ENCODE data around the gene RRAS2. TPM values are rescaled to one million over a fixed set of nuclear protein-coding genes. Genes with fewer than 3 reads are reported as not detected.

The RRAS2 gene
- total RNA-seq, 1 donor from 2014 or later, result 35.8 TPM

- H3K4me1 ChIP-seq, result peaks cover 4% of the 10 kb centered on the region
- intact Hi-C loops (cut with DNase I), result no loop called here
- H3K4me3 ChIP-seq, result no peak overlapping the region
- TF ChIP-seq CTCF (IDR thresholded peaks at IDR 0.05), result no peak
- no peak overlapping the region for H3K27ac ChIP-seq
- no peaks in the 10 kb centered on the region for H3K27me3 ChIP-seq (ENCODE audit: low read depth)
- H3K36me3 ChIP-seq, result no peaks in the 10 kb centered on the region
- no peaks in the 10 kb centered on the region for H3K9me3 ChIP-seq
- ATAC-seq (no peak), DNase-seq (no peak)
Measured at GRCh38 chr11:14371249-14371648, 12.3 kb upstream of the RRAS2 start.

GRCh38 chr11:14370496-14370895, 11.5 kb upstream of the RRAS2 start:
- Histone ChIP-seq H3K27ac (no peak overlapping the region), H3K27me3 (ENCODE audit: low read depth) (no peaks in the 10 kb centered on the region), H3K9me3 (no peaks in the 10 kb centered on the region), H3K36me3 (no peaks in the 10 kb centered on the region), H3K4me3 (no peak overlapping the region), H3K4me1 (peaks cover 4% of the 10 kb centered on the region)
- no peak for ATAC-seq
- intact Hi-C loops (cut with DNase I), result no loop called here
- no peak for TF ChIP-seq CTCF (IDR thresholded peaks at IDR 0.05)
- no peak for DNase-seq

GRCh38 chr11:14369598-14369997, 10.6 kb upstream of the RRAS2 start:
- Histone ChIP-seq H3K9me3 (no peaks in the 10 kb centered on the region), H3K4me3 (no peak overlapping the region), H3K27ac (no peak overlapping the region), H3K4me1 (peaks cover 3% of the 10 kb centered on the region), H3K36me3 (no peaks in the 10 kb centered on the region), H3K27me3 (ENCODE audit: low read depth) (no peaks in the 10 kb centered on the region)
- intact Hi-C loops (cut with DNase I), result no loop called here
- ATAC-seq (no peak), DNase-seq (no peak)
- TF ChIP-seq CTCF (IDR thresholded peaks at IDR 0.05), result no peak

- intact Hi-C loops (cut with DNase I), result no loop called here
- no peak for DNase-seq
- Histone ChIP-seq H3K27ac (no peak overlapping the region), H3K27me3 (ENCODE audit: low read depth) (no peaks in the 10 kb centered on the region), H3K4me1 (no peaks in the 10 kb centered on the region), H3K9me3 (no peaks in the 10 kb centered on the region), H3K4me3 (no peak overlapping the region), H3K36me3 (no peaks in the 10 kb centered on the region)
- TF ChIP-seq CTCF (IDR thresholded peaks at IDR 0.05), result no peak
- ATAC-seq, result no peak
Measured at GRCh38 chr11:14366936-14367335, 8.0 kb upstream of the RRAS2 start.

- intact Hi-C loops (cut with DNase I), result no loop called here
- DNase-seq (no peak), ATAC-seq (no peak)
- Histone ChIP-seq H3K4me1 (no peaks in the 10 kb centered on the region), H3K27me3 (ENCODE audit: low read depth) (no peaks in the 10 kb centered on the region), H3K27ac (no peak overlapping the region), H3K9me3 (no peaks in the 10 kb centered on the region), H3K4me3 (no peak overlapping the region), H3K36me3 (no peaks in the 10 kb centered on the region)
- no peak for TF ChIP-seq CTCF (IDR thresholded peaks at IDR 0.05)
Measured at GRCh38 chr11:14364322-14364721, 5.3 kb upstream of the RRAS2 start.

GRCh38 chr11:14362611-14363010, 3.6 kb upstream of the RRAS2 start:
- Histone ChIP-seq H3K36me3 (no peaks in the 10 kb centered on the region), H3K4me3 (no peak overlapping the region), H3K27ac (no peak overlapping the region), H3K4me1 (peaks cover 2% of the 10 kb centered on the region), H3K9me3 (no peaks in the 10 kb centered on the region), H3K27me3 (ENCODE audit: low read depth) (no peaks in the 10 kb centered on the region)
- intact Hi-C loops (cut with DNase I), result no loop called here
- DNase-seq (no peak), ATAC-seq (no peak)
- no peak for TF ChIP-seq CTCF (IDR thresholded peaks at IDR 0.05)

All from lower lobe of right lung (tissue), 2 donors.